Caki2 (cell line): ENCODE measurements around the gene PHLDA1. TPM values are rescaled to one million over a fixed set of nuclear protein-coding genes. Genes with fewer than 3 reads are reported as not detected.

Experiments
- DNase-seq: peaks from one replicate; pipeline ENCODE4 v3.0.0-alpha.2; 2015; ENCODE audit warnings: low read depth
- in situ Hi-C: cut with HindIII; loops from 2 replicates; pipeline ENCODE4 v1.10.0; 2016; ENCODE audit warnings: low sequenced_read_pairs, low pct_unique_long_range_greater_than_20kb, mixed read lengths
- total RNA-seq: library from RNA; depleted of rRNA; stranded (reverse); fragments of >200 nt; shearing (Covaris generic); gene quantifications from 2 replicates; pipeline ENCODE4 v1.2.3, GENCODE V29; 2014; ENCODE audit warnings: low replicate concordance

PHLDA1 gene
- total RNA-seq, 1 experiment from 2014 or later: 36.5 TPM

DNA sequence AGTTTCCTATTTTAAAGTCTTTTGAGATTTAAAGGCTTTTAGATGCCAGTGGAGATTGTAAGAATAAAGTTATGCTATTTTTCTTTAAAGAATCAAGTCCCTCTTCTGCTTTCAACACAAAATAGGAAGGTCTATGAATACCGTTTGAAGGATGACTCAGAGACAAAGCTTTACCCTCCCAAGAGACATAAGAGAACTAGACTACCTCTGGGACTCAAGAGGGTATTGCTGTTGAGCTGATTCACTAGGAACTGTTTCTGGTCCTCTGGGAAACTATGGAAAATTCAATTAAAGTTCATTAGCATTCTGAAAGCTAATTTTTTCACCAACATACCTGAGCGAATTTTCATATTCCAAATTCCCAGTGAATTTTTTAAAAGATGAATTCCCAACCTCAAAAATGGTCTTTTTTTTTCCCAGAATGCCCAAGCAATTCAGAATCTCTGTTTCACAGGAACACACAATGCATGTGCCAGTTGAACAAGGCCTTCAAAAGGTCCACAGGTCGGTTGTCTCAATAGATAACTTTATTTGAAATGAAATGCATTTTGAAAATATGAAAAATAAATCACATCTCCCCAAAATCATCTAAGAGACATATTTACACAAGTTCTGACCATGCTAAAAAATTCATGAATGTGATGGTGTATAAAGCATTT, 6.5 kb downstream of the PHLDA1 start:
- in situ Hi-C loops: loop anchor here (25.0 kb wide), 1 partner anchor 488 kb away; no protein-coding TSS in a partner anchor
- peak; percentile 59 for DNase-seq

DNA sequence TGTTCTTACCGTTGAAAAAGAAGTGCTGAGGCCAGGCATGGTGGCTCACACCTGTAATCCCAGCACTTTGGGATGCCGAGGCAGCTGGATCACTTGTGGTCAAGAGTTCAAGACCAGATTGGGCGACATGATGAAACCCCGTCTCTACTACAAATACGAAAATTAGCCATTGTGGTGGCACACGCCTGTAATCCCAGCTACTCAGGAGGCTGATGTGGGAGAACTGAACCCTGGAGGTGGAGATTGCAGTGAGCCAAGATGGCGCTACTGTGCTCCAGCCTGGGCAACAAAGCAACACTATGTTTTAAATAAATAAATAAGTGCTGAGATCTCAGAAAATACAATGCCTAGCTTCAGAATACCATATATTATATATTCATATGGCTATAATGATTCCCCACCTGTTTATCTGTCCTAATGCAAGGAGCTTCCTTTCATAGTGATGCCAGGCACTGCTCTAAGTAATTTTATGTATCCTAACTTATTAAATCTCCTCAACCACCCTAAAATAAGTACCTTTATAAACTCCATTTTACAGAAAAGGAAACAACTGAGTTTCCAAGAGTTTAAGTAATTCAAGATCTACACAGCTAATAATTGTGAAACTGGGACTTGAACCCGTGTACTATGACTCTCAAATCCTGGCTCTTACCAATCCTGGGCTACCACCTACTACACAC, 7.3 kb downstream of the PHLDA1 start:
- in situ Hi-C loops: no loop called here
- no peak for DNase-seq

DNA sequence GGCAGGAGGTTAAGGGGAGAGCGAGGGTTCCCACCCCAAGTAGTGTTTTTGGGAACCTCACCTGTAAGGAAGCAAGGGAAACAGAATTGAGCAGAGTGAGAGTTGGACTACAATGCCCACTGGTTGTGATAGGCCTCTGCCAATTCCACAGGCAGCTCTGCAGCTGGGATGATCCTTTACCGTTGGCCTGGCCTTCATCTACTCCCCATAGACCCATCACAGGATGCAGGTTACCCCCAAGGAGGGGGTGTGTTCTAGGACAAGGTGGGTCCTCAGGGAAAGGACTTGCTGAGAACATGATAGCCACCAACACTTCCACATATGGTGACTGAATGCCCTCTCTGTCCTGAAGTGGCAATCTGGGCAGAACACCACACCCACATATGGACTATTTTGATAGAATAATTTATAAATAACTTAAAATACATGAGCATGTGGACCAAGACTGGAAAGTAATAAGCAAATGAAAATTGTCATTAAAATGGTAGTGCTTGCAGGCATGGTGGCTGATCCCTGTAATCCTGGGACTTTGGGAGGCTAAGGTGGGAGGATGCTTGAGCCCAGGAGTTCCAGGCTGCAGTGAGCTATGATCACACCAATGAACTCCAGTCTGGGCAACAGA, 8.4 kb downstream of the PHLDA1 start:
- in situ Hi-C loops: no loop called here
- DNase-seq: no peak

DNA sequence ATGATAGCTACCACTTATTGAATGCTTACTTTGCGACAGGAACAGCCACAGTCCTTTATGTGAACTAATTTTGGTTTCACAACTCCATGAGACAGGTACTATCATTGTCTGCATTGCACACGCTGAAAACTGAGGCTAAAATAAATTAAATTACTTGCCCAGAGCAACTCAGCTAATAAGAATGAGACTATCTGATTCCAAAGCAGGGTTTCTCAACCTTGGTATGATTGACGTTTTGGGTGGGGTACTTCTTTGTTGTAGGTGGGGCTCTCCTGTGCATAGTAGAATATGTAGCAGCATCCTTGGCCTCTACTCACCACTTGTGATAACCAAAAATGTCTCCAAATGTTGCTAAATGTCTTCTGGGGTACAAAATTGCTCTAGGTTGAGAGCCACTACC, 9.1 kb downstream of the PHLDA1 start:
- in situ Hi-C loops: no loop called here
- DNase-seq: no peak

DNA sequence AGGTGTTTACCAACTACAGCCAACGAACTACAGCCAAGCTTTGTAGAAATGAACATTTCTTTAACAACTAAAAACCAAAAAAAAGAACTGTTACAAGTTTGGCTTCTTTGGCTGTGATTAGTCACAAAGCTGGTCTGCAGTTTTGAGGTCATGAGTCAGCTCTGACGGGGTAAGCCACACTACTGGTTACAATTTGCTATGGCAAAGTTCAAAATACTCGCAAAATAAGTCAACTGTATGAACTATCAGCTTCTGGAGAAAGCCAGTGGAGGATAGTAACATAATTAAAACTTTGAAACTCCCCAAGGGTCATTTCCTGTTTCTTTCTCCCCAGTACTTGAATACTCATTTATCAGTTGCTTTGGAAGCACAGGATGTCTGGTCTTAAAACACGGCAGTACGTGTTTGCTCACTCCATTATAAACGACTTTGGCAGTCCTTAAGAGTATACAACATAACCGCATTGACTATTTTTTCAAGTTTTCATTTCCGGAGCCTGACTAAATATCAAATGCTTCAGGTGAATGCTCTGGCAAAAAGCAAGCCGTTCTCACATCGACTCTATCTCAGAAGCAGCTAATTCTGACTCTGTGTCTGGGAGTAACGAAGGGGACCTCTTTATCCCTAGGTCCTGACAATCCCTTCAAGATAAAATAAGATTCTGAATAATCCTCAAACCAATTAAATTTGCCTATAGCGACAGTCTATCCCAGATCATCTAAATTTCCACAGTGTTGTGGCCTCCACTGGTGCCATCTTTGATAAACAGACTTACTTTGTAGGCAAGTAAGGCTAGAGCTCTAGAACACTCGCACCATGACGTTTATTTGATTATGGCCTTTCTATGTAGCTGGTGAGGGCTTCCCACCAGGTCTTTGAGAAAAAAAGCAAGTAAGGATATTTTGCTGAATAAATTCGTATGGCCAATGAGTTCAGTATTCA, 10.6 kb downstream of the PHLDA1 start:
- DNase-seq: peak; percentile 94
- in situ Hi-C loops: no loop called here

DNA sequence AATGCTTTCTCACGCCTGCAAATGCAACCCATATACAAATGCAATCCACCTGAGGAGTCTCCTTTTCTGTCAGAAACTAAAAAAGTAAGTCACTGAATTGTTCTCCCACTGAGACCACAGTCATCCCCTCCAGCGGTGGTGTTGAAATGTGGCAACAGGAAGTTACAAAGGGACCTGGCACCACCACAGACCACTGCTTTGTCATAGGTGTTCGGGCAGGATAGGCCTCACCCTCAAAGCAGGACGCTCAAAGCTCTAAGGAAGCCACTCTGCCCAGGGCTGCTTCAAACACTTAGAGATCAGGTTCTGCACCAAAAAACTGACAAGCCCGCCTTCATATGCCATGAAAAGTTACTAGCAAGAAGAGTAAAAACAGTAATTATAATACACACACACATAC, 11.3 kb downstream of the PHLDA1 start:
- in situ Hi-C loops: no loop called here
- no peak for DNase-seq

DNA sequence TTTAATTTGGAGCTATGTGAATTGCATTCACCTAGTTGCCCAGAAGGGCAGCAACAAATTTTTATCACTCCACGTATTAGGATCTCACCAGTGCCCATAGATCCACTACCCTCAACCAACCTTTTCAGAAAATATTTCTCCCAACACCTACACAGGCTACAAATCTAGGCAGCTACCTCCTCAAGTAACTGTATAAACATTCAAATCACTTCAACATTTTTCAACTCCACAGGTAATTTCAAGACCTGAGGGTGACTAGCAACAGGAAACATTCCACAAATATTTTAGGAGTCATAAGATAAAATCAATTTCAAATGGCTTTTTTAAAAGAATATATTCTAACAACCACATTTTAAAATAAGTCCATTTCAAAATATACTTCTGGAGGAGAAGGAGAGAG, 12.9 kb downstream of the PHLDA1 start:
- in situ Hi-C loops: no loop called here
- no peak for DNase-seq

DNA sequence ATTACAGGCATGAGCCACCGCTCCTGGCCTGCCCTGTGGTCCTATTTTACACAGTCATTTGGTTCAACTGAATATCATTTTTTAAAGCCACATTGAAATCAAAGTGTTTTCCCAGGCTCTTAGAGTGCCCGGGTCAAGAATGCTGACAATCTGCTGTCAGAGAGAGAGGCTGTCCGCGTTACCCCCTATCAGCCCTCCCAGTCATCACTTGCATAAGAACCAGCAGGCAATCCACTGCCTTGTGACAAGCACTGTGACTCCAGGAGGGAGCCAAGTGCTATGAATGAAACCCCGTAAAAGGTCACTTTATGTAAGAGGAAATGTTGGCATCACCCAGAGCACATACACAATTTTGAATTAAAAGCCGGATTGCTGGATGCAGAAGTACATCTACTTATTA, 13.5 kb downstream of the PHLDA1 start:
- in situ Hi-C loops: no loop called here
- DNase-seq: peak; percentile 78

DNA sequence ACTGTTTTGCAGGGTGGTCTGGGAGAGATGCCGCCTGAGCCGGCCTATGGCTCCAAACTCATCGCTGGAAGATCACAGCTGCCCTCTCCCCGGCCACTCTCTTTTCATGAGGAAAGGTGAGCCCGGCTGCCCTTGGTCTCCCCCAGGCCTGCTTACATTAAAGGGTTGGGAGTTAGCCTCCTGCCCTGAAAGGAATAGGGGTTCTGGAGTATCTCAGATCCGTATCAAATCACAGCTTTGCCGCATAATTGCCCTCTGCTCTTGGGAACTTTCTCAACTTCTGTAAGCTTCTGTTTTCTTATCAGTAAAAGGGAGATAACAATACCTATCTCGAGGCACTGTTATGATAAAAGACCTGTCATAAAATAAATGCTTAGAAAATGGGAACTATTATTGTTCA, 17.6 kb downstream of the PHLDA1 start:
- no peak for DNase-seq
- in situ Hi-C loops: no loop called here

DNA sequence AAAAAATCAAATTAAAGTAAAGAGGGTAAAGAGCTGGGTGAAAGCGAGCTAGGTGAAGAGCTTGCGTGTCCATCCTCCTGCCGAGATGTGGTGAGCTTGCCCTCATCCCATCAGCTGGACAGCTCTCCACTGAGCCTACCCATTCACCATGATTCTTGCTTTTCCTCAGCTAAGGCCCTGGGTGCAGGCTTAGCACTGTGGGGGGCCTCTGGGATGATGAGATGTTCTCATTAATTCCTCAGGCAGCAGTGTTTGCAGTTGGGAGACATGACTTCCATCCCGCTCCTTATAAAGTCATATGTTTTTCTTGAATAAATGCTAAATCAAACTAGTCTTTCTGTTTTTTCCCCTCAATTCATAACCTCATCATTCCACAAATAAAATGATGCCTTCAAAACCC, 18.0 kb downstream of the PHLDA1 start:
- in situ Hi-C loops: no loop called here
- no peak for DNase-seq

DNA sequence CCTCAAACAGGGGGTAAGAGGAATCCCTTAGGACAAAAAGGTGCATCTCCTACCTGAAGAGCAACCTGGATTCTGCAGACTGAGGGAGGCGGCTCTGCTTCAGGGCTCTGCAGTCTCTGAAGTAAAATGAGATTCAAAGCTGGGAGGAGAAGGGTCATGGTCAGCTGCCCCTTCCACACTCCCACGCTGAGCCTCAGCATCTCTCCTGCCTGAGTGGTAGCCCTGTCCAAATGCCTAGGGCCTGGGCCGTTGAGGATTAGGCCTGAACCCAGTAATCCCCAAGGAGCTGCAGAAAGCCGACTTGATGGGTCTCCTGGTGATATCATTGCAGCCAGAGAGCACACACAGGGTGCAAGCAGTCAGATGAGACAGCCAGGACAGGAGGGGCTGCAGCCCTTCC, 18.9 kb downstream of the PHLDA1 start:
- no peak for DNase-seq
- in situ Hi-C loops: no loop called here

DNA sequence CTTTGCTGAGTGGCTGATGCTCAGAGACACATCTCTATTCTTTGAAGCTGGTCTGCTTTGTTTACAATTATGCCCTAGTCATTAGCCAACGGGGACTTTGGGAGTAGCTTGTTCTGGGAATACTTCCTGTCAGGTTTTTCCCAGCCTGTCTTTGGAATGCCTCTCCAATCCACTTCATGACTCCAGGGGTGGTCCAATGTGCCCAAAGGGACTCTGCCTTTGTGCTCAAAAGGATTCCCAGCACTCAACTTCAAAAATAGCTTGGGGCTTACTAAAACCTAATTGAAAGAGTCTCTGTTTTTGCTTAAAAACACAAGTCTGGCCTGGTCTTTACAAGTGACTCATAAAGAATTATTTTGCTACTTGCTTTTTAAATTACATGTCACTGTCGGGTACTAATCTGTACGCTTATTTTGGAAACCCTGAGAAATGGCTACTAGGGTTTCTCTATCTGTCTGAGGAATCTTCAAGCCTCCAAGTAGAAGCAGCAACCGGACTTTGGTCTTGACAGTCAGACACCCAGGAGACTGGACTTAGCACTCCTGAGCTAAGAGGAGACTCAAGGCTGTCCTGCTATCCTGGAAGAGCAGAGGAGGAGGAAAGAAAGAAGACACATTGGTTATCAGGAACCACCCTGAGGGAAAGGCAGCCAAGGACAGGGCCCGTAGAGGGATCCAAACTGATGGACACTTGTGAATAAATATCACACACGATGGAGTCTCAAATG, 20.7 kb downstream of the PHLDA1 start:
- no peak for DNase-seq
- in situ Hi-C loops: no loop called here

DNA sequence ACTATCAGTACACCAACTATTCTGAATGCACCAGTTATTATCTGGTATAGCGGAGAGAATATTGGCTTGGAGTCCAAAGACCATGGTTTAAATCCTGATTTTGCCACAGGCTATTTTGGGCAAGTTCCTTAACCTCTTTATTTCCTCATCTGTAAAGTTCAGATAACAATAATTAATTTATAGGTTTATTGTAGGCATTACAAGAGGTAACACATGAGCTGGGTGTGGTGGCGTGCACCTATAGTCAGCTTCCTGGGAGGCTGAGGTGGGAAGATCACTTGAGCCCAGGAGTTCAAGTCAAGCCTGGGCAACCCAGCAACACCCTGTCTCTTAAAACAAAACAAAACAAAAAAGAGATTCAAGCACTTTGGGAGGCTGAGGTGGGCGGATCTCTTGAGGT, 23.1 kb downstream of the PHLDA1 start:
- DNase-seq: no peak
- in situ Hi-C loops: no loop called here

DNA sequence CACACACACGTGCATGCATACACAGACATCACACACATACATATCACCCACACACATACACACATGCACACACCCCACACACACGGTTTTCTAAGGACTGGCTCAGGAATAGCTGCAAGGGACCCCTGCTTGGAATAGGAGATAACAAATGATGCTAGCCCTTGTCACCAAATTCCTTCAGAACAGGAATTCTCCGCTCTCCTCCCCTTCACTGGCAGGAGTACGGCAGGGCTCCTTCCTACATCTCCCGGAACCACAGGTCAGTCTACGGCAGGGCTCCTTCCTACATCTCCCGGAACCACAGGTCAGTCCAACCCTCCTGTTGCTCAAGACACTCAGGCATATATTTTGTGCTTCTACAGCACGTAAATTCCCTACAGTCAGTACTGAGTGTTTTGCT, 23.9 kb downstream of the PHLDA1 start:
- in situ Hi-C loops: no loop called here
- no peak for DNase-seq

DNA sequence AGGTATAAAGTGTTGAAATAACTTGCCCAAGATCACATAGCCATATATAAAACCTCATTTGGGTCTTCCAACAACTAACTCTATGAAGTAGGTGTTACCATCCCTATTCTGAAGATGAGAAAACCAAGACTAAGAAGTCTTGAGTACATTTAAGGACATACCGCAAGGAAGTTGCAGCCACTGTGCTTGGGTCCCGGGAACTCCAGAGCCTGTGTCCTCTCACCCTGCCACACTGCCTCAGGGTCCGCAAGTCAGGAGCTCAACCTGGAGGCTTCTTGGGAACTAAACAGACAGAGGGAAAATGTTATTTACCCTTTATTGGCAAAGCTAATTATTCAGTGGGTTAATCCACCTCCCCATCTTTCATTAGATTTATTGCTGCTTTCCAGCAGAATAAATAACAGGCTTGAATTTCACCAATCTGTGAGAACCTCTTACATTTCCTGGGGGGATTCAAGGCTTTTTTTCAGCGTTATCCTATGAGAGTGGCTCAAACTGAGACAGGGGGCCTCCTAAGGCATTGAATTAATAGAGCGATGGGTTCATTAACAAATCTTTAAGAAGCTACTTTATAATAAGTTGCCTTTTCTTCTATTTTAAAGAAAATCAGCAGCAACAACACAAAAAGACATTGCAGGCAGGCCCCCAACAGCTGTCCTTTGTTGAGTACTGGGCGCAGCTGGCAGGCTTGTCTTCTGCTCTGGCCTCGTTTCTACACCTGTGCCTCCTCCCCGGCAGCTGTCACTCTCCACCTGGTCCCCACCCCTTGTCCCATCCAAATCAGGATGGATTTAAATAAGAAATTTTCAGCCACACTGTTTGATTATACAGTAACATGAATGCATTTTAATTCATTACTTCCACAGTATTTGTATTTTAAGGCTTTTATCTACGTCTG, 25.3 kb downstream of the PHLDA1 start:
- no peak for DNase-seq

DNA sequence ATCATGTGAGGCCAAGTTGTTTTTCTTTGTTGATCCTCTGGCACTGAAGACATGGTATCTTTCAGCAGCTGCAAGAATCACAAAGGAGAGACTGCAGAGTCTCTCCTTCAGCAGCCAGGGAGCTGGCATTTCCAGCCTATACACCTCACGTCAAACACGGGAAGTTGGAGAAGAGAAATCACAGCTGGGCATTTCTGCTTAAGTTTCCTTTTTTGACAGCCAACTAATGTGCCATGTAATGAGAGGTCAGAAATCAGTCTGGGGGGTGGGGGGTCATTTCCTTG, 28.3 kb downstream of the PHLDA1 start:
- in situ Hi-C loops: no loop called here
- no peak for DNase-seq

More for the DNA sequence above, 25.3 kb downstream of the PHLDA1 start:
- in situ Hi-C loops: no loop called here

DNA sequence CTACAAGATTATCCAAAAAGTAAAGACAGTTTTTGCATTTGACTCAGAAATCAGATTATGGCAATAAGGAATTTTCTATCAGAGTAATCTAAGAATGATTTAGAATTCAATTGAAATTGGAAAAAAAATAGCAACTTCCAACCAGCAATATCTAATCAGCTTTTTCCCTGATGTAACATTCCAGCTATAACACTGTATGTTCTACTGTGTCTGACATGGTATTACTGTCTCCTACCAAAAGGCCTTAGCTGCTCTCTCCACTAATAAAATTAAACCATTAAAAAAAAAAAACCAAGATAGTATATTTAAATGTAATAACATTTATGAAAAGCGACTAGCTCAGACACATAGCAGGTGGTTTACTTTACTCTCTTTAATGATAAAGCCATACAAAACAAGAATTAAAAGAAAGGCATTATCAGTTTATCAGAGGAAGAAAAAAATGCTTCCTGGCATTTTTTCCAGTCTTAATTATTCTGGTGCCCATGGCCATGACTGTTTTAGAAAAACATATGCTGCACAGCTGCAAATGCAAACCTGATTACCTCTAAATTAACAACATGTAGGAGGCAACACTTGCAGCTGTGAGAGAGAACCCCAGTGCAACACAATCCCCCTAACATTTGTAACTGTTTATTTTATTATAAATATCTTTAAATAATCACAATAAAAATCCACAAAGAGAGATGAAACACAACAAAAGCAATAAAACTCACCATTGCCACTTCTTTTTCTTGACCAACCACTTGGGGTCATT, 28.8 kb downstream of the PHLDA1 start:
- DNase-seq: no peak
- in situ Hi-C loops: no loop called here
